Measurements from ENCODE around the gene BMP6.

DNA sequence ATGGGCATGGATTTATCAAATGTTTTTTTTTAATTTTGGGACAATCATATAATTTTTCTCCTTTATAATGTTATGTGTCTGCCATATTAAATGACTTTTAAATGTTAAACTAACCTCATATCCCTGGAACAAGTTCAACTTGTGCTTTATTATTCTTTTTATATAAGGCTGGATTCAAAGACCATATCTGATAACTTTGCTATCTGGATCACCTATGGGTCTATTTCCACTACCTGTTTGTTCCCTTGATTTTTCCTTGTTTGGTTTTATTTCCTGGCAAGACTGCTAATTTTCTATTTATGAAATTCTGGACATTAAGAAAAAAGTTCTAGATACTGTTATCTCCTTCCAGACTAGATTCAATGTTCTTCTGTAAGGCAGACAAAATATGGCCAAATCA, 125.9 kb downstream of the BMP6 start:
- TF ChIP-seq, protein P1, sequence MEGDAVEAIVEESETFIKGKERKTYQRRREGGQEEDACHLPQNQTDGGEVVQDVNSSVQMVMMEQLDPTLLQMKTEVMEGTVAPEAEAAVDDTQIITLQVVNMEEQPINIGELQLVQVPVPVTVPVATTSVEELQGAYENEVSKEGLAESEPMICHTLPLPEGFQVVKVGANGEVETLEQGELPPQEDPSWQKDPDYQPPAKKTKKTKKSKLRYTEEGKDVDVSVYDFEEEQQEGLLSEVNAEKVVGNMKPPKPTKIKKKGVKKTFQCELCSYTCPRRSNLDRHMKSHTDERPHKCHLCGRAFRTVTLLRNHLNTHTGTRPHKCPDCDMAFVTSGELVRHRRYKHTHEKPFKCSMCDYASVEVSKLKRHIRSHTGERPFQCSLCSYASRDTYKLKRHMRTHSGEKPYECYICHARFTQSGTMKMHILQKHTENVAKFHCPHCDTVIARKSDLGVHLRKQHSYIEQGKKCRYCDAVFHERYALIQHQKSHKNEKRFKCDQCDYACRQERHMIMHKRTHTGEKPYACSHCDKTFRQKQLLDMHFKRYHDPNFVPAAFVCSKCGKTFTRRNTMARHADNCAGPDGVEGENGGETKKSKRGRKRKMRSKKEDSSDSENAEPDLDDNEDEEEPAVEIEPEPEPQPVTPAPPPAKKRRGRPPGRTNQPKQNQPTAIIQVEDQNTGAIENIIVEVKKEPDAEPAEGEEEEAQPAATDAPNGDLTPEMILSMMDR (conservative IDR thresholded peaks at IDR 0.05; ENCODE audit: low read depth in 2 of 2), result no peak
- TF ChIP-seq POLR2AphosphoS5 (IDR thresholded peaks at IDR 0.05; ENCODE audit: low read depth) (no peak), CREB1 (CRISPR knock-in tag; IDR thresholded peaks at IDR 0.05; ENCODE audit: low read depth) (no peak), ZNF114 (CRISPR knock-in tag; IDR thresholded peaks at IDR 0.05) (no peak), EZH2phosphoT487 (IDR thresholded peaks at IDR 0.05; ENCODE audit: unreplicated experiment) (no peak), EZH2 (IDR thresholded peaks at IDR 0.05; ENCODE audit: low read depth, unreplicated experiment) (no peak)
- TF ChIP-seq, protein P2, sequence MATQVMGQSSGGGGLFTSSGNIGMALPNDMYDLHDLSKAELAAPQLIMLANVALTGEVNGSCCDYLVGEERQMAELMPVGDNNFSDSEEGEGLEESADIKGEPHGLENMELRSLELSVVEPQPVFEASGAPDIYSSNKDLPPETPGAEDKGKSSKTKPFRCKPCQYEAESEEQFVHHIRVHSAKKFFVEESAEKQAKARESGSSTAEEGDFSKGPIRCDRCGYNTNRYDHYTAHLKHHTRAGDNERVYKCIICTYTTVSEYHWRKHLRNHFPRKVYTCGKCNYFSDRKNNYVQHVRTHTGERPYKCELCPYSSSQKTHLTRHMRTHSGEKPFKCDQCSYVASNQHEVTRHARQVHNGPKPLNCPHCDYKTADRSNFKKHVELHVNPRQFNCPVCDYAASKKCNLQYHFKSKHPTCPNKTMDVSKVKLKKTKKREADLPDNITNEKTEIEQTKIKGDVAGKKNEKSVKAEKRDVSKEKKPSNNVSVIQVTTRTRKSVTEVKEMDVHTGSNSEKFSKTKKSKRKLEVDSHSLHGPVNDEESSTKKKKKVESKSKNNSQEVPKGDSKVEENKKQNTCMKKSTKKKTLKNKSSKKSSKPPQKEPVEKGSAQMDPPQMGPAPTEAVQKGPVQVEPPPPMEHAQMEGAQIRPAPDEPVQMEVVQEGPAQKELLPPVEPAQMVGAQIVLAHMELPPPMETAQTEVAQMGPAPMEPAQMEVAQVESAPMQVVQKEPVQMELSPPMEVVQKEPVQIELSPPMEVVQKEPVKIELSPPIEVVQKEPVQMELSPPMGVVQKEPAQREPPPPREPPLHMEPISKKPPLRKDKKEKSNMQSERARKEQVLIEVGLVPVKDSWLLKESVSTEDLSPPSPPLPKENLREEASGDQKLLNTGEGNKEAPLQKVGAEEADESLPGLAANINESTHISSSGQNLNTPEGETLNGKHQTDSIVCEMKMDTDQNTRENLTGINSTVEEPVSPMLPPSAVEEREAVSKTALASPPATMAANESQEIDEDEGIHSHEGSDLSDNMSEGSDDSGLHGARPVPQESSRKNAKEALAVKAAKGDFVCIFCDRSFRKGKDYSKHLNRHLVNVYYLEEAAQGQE (IDR thresholded peaks at IDR 0.05; ENCODE audit: unreplicated experiment), result no peak
